Measurements from ENCODE around the gene HDAC9. TPM values are rescaled to one million over a fixed set of nuclear protein-coding genes. Genes with fewer than 3 reads are reported as not detected.

Gene HDAC9
- total RNA-seq, 2 experiments from 2014 or later = 0.14 to 0.72 TPM

GRCh38 chr7:18614841-18615240 is 119.3 kb downstream of the HDAC9 start:
- Mint-ChIP-seq H3K27ac (no peak overlapping the region), H3K4me3 (no peak overlapping the region)

GRCh38 chr7:18619311-18619710 is 123.8 kb downstream of the HDAC9 start:
- no peak for DNase-seq
- Mint-ChIP-seq H3K4me1 (no peaks in the 10 kb centered on the region), H3K36me3 (no peaks in the 10 kb centered on the region), H3K9me3 (no peaks in the 10 kb centered on the region), H3K27ac (no peak overlapping the region), H3K27me3 (no peaks in the 10 kb centered on the region), H3K4me3 (no peak overlapping the region)

More at GRCh38 chr7:18614841-18615240, 119.3 kb downstream of the HDAC9 start:
- H3K4me1 Mint-ChIP-seq = no peaks in the 10 kb centered on the region
- DNase-seq = no peak
- no peaks in the 10 kb centered on the region for H3K36me3 Mint-ChIP-seq
- H3K27me3 Mint-ChIP-seq = no peaks in the 10 kb centered on the region
- H3K9me3 Mint-ChIP-seq = no peaks in the 10 kb centered on the region

DNA sequence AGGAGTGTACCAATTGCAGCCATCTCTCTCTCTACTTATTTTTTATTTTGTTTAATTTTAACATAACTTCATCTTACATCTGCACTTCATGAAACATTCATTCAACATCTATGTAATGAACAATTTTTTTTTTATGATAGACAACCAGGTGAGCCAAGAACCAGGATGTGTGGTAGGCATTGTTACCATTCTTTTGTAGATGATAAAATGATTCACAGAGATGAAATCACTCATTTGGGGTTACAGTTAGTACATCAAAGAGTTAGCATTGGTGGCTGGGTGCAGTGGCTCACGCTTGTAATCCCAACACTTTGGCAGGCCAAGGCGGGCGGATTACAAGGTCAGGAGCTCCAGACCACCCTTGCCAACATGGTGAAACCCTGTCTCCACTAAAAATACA is 127.8 kb downstream of the HDAC9 start:
- no peak overlapping the region for H3K4me3 Mint-ChIP-seq
- no peak for DNase-seq
- no peaks in the 10 kb centered on the region for H3K4me1 Mint-ChIP-seq
- no peak overlapping the region for H3K27ac Mint-ChIP-seq
- H3K9me3 Mint-ChIP-seq = no peaks in the 10 kb centered on the region
- H3K36me3 Mint-ChIP-seq = no peaks in the 10 kb centered on the region
- H3K27me3 Mint-ChIP-seq = no peaks in the 10 kb centered on the region

GRCh38 chr7:18624459-18624858 is 128.9 kb downstream of the HDAC9 start:
- H3K4me1 Mint-ChIP-seq = no peaks in the 10 kb centered on the region
- no peaks in the 10 kb centered on the region for H3K9me3 Mint-ChIP-seq
- H3K27me3 Mint-ChIP-seq = no peaks in the 10 kb centered on the region
- H3K27ac Mint-ChIP-seq = no peak overlapping the region
- no peaks in the 10 kb centered on the region for H3K36me3 Mint-ChIP-seq
- no peak overlapping the region for H3K4me3 Mint-ChIP-seq
- no peak for DNase-seq

- Mint-ChIP-seq H3K9me3 (no peaks in the 10 kb centered on the region), H3K36me3 (no peaks in the 10 kb centered on the region), H3K27ac (no peak overlapping the region), H3K27me3 (no peaks in the 10 kb centered on the region), H3K4me1 (no peaks in the 10 kb centered on the region), H3K4me3 (no peak overlapping the region)
- no peak for DNase-seq
These were observed 130.5 kb downstream of the HDAC9 start for GRCh38 chr7:18626086-18626485.

GRCh38 chr7:18626717-18627116 is 131.2 kb downstream of the HDAC9 start:
- no peaks in the 10 kb centered on the region for H3K9me3 Mint-ChIP-seq
- H3K27ac Mint-ChIP-seq = no peak overlapping the region
- no peaks in the 10 kb centered on the region for H3K27me3 Mint-ChIP-seq
- H3K4me1 Mint-ChIP-seq = no peaks in the 10 kb centered on the region
- no peak for DNase-seq
- H3K4me3 Mint-ChIP-seq = no peak overlapping the region
- no peaks in the 10 kb centered on the region for H3K36me3 Mint-ChIP-seq

DNA sequence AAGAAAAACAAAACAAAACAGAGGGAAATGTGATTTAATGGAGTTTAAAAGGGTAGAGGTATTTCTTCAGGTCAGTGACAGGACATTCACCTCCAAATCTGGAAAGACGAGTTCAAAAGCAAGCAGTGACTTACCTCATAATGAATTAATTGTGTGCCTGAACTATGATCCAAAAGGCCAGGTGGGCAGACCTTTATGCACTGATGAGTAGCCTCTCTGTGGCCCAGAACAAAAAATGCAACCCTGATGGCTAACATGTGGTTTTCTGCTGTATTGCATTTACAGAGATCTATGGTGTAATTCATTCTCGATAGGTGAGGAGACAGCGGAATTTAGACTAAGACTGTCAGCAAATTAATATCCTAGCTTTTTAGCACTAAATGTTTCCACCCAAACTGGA is 142.0 kb downstream of the HDAC9 start:
- H3K9me3 Mint-ChIP-seq = peaks cover 2% of the 10 kb centered on the region
- DNase-seq = no peak
- H3K4me1 Mint-ChIP-seq = no peaks in the 10 kb centered on the region
- no peak overlapping the region for H3K4me3 Mint-ChIP-seq
- H3K27ac Mint-ChIP-seq = no peak overlapping the region
- H3K27me3 Mint-ChIP-seq = no peaks in the 10 kb centered on the region
- no peaks in the 10 kb centered on the region for H3K36me3 Mint-ChIP-seq

GRCh38 chr7:18638594-18639452 is 143.3 kb downstream of the HDAC9 start:
- Mint-ChIP-seq H3K27ac (peak overlapping the region; percentile 71), H3K36me3 (no peaks in the 10 kb centered on the region), H3K4me1 (no peaks in the 10 kb centered on the region), H3K9me3 (peaks cover 2% of the 10 kb centered on the region), H3K27me3 (no peaks in the 10 kb centered on the region), H3K4me3 (no peak overlapping the region)
- DNase-seq = no peak

GRCh38 chr7:18639711-18640110 is 144.2 kb downstream of the HDAC9 start:
- DNase-seq = no peak
- Mint-ChIP-seq H3K36me3 (no peaks in the 10 kb centered on the region), H3K27me3 (no peaks in the 10 kb centered on the region), H3K4me3 (no peak overlapping the region), H3K4me1 (no peaks in the 10 kb centered on the region), H3K27ac (no peak overlapping the region), H3K9me3 (peaks cover 2% of the 10 kb centered on the region)

- no peaks in the 10 kb centered on the region for H3K27me3 Mint-ChIP-seq
- H3K27ac Mint-ChIP-seq = no peak overlapping the region
- H3K4me3 Mint-ChIP-seq = no peak overlapping the region
- no peaks in the 10 kb centered on the region for H3K36me3 Mint-ChIP-seq
- H3K4me1 Mint-ChIP-seq = no peaks in the 10 kb centered on the region
- H3K9me3 Mint-ChIP-seq = peaks cover 2% of the 10 kb centered on the region
- no peak for DNase-seq
These were observed 149.4 kb downstream of the HDAC9 start for GRCh38 chr7:18644981-18645380.

- Mint-ChIP-seq H3K9me3 (no peaks in the 10 kb centered on the region), H3K36me3 (no peaks in the 10 kb centered on the region), H3K4me1 (no peaks in the 10 kb centered on the region), H3K27me3 (no peaks in the 10 kb centered on the region), H3K27ac (no peak overlapping the region), H3K4me3 (no peak overlapping the region)
- DNase-seq = no peak
These were observed 152.0 kb downstream of the HDAC9 start for GRCh38 chr7:18647582-18647981.

DNA sequence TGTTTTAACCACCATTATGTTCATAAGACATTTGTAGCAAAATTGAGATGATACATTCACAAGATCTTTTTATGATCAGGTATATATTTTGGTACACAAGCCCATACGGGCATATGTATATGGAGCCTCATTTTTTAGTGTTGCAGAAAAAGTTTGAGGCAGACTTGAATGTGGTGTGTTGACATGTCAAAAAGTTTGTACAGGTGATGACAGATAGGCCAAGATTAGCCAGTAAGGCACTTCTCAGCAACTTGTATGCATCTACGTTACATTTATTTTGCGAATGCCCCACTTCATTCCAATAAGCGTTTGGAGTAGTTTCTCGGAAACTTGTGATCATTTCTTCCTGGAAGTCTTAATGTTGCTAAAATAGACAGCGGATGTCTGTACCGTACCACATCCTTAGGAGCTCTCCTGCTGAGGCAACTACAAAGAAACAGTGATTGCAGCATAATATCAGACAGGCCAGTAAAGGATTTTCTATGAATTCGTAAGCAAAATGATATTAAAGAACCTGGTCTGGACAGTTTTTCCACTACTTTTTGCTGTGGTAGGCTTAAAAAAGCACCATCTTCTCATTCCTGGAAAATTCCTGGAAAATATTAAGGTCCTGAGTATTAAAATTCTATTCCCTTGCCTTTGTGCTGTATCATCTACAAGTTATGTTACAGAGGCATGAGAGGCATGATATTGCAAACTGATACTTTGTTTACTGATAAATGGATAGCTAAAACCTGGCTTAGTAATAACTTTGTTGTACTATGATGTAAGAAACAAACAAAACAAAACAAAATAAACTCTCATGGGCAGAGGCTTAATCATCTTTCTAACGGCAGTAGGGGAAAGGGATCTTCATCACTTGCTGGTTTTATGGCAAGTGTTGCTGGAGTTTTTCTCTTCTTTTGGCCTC is 153.6 kb downstream of the HDAC9 start:
- H3K27me3 Mint-ChIP-seq = no peaks in the 10 kb centered on the region
- no peak overlapping the region for H3K4me3 Mint-ChIP-seq
- DNase-seq = no peak
- H3K27ac Mint-ChIP-seq = no peak overlapping the region
- no peaks in the 10 kb centered on the region for H3K4me1 Mint-ChIP-seq
- H3K9me3 Mint-ChIP-seq = no peaks in the 10 kb centered on the region
- H3K36me3 Mint-ChIP-seq = no peaks in the 10 kb centered on the region

- Mint-ChIP-seq H3K9me3 (no peaks in the 10 kb centered on the region), H3K27me3 (no peaks in the 10 kb centered on the region), H3K27ac (no peak overlapping the region), H3K36me3 (no peaks in the 10 kb centered on the region), H3K4me3 (no peak overlapping the region), H3K4me1 (no peaks in the 10 kb centered on the region)
- DNase-seq = no peak
These were observed 158.0 kb downstream of the HDAC9 start for GRCh38 chr7:18653381-18654155.

- no peaks in the 10 kb centered on the region for H3K4me1 Mint-ChIP-seq
- H3K4me3 Mint-ChIP-seq = no peak overlapping the region
- no peak overlapping the region for H3K27ac Mint-ChIP-seq
- DNase-seq = no peak
- H3K27me3 Mint-ChIP-seq = no peaks in the 10 kb centered on the region
- H3K9me3 Mint-ChIP-seq = no peaks in the 10 kb centered on the region
- no peaks in the 10 kb centered on the region for H3K36me3 Mint-ChIP-seq
These were observed 159.2 kb downstream of the HDAC9 start for GRCh38 chr7:18654709-18655108.

DNA sequence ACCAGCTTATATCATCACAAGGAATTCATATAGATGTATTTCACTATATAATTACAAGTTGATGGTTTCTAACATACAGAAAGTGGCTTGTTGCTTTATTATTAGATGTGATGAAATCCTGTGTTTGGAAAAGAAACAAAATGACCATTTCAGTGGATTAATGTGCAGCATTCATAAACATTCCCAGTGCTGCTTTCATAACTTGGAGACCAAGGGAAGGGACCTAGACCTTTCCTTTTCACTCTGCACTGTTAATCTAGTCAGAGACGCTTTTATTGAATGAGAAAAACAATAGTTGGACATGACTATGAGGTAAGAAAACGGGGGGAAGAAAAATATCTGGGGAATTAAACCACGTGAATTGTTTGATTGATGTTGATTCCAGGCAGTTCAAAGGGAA is 160.0 kb downstream of the HDAC9 start:
- Mint-ChIP-seq H3K9me3 (no peaks in the 10 kb centered on the region), H3K27ac (no peak overlapping the region)

More for the DNA sequence above, 160.0 kb downstream of the HDAC9 start:
- Mint-ChIP-seq H3K4me3 (no peak overlapping the region), H3K4me1 (no peaks in the 10 kb centered on the region), H3K27me3 (no peaks in the 10 kb centered on the region), H3K36me3 (no peaks in the 10 kb centered on the region)
- no peak for DNase-seq
